H9 (cell line): Measurements from ENCODE around the gene SUN1. TPM values are rescaled to one million over a fixed set of nuclear protein-coding genes. Genes with fewer than 3 reads are reported as not detected.

Experiments
- DNase-seq: peaks from one replicate; pipeline ENCODE4 v3.0.0-alpha.2; 2017
- H2AFZ ChIP-seq: one replicate; pipeline ENCODE4 v1.6.1; 2013; ENCODE audit warnings: mild to moderate bottlenecking, low read length, control low read depth, moderate library complexity
- H2AK5ac ChIP-seq: 2 replicates; pipeline ENCODE4 v1.6.1; 2013; ENCODE audit warnings: low read length, control low read depth, mixed read lengths; ENCODE audit not compliant: insufficient read length
- H2BK120ac ChIP-seq: one replicate; pipeline ENCODE4 v1.6.1; 2013; ENCODE audit warnings: low read depth, mild to moderate bottlenecking, low read length, control low read depth, inconsistent platforms; ENCODE audit not compliant: poor library complexity, severe bottlenecking
- H2BK12ac ChIP-seq: 2 replicates; pipeline ENCODE4 v1.6.1; 2013; ENCODE audit warnings: low read length, control low read depth, mixed read lengths, low read depth; ENCODE audit not compliant: insufficient read length
- H2BK15ac ChIP-seq: 2 replicates; pipeline ENCODE4 v1.6.1; 2013; ENCODE audit warnings: low read depth, low read length, control low read depth
- H2BK20ac ChIP-seq: one replicate; pipeline ENCODE4 v1.6.1; 2013; ENCODE audit warnings: low read depth, mild to moderate bottlenecking, low read length, control low read depth, inconsistent platforms; ENCODE audit not compliant: poor library complexity, severe bottlenecking
- H2BK5ac ChIP-seq: 2 replicates; pipeline ENCODE4 v1.6.1; 2013; ENCODE audit warnings: low read length, control low read depth, mixed read lengths; ENCODE audit not compliant: insufficient read length
- H3K14ac ChIP-seq: 2 replicates; pipeline ENCODE4 v1.6.1; 2013; ENCODE audit warnings: low read length, control low read depth; ENCODE audit not compliant: insufficient read depth
- H3K18ac ChIP-seq: 2 replicates; pipeline ENCODE4 v1.6.1; 2013; ENCODE audit warnings: low read depth, mild to moderate bottlenecking, mixed read lengths, low read length, control low read depth; ENCODE audit not compliant: insufficient read length
- H3K23ac ChIP-seq: 2 replicates; pipeline ENCODE4 v1.6.1; 2013; ENCODE audit warnings: low read length, control low read depth, mixed read lengths, low read depth; ENCODE audit not compliant: insufficient read length
- H3K23me2 ChIP-seq: 2 replicates; pipeline ENCODE4 v1.6.1; 2013; ENCODE audit warnings: low read depth, mild to moderate bottlenecking, mixed read lengths, low read length, control low read depth; ENCODE audit not compliant: insufficient read length, poor library complexity, severe bottlenecking
- H3K27ac ChIP-seq: 2 replicates; pipeline ENCODE4 v1.5.1; 2013; ENCODE audit warnings: low read length, control low read depth, mixed read lengths, low read depth; ENCODE audit not compliant: insufficient read length
- H3K27me3 ChIP-seq: 2 replicates; pipeline ENCODE4 v1.6.1; 2013; ENCODE audit warnings: low read length, control low read depth, inconsistent platforms; ENCODE audit not compliant: insufficient read depth
- H3K4ac ChIP-seq: 2 replicates; pipeline ENCODE4 v1.6.1; 2013; ENCODE audit warnings: low read depth, mild to moderate bottlenecking, control low read depth, inconsistent platforms, low read length, moderate library complexity
- H3K4me1 ChIP-seq: 2 replicates; pipeline ENCODE4 v1.6.1; 2013; ENCODE audit warnings: low read length, control low read depth, inconsistent platforms; ENCODE audit not compliant: insufficient read depth
- H3K4me2 ChIP-seq: 2 replicates; pipeline ENCODE4 v1.6.1; 2013; ENCODE audit warnings: low read length, control low read depth, mixed read lengths; ENCODE audit not compliant: insufficient read length, insufficient read depth
- H3K56ac ChIP-seq: 2 replicates; pipeline ENCODE4 v1.6.1; 2013; ENCODE audit warnings: low read depth, mild to moderate bottlenecking, mixed read lengths, low read length, control low read depth; ENCODE audit not compliant: insufficient read length
- H3K79me1 ChIP-seq: 2 replicates; pipeline ENCODE4 v1.6.1; 2013; ENCODE audit warnings: low read depth, mild to moderate bottlenecking, moderate library complexity, low read length, control low read depth, inconsistent platforms; ENCODE audit not compliant: insufficient read depth, poor library complexity, severe bottlenecking
- H3K79me2 ChIP-seq: 2 replicates; pipeline ENCODE4 v1.6.1; 2013; ENCODE audit warnings: low read length, control low read depth, inconsistent platforms; ENCODE audit not compliant: insufficient read depth
- H3K9ac ChIP-seq: 2 replicates; pipeline ENCODE4 v1.6.1; 2013; ENCODE audit warnings: low read length, control low read depth, mixed read lengths; ENCODE audit not compliant: insufficient read length; ENCODE audit errors: extremely low read depth
- H3K9me3 ChIP-seq: one replicate; pipeline ENCODE4 v1.6.1; 2013; ENCODE audit warnings: low read depth, low read length, inconsistent platforms; ENCODE audit not compliant: control insufficient read depth
- H3T11ph ChIP-seq: one replicate; pipeline ENCODE4 v1.6.1; 2013; ENCODE audit warnings: mild to moderate bottlenecking, low read length, control low read depth, inconsistent platforms
- H4K20me1 ChIP-seq: one replicate; pipeline ENCODE4 v1.6.1; 2013; ENCODE audit not compliant: control insufficient read depth, insufficient read length, insufficient read depth
- H4K5ac ChIP-seq: 2 replicates; pipeline ENCODE4 v1.6.1; 2013; ENCODE audit warnings: low read depth, mild to moderate bottlenecking, mixed read lengths, low read length, control low read depth; ENCODE audit not compliant: insufficient read length
- H4K8ac ChIP-seq: replicated peaks from 2 replicates; pipeline ENCODE4 v1.6.1; 2013; ENCODE audit warnings: low read length, control low read depth, mixed read lengths, low read depth; ENCODE audit not compliant: insufficient read length
- H4K91ac ChIP-seq: 2 replicates; pipeline ENCODE4 v1.6.1; 2013; ENCODE audit warnings: low read depth, mild to moderate bottlenecking, moderate library complexity, mixed read lengths, low read length, control low read depth; ENCODE audit not compliant: insufficient read length
- H3K27ac Mint-ChIP-seq, 3 experiments: 2 replicates in 2 of 3; 3 replicates in 1 of 3; pipeline ENCODE4 v1.8.0; 2020 to 2021; ENCODE audit warnings: mixed read lengths in 3 of 3, mild to moderate bottlenecking in 1 of 3, moderate library complexity in 1 of 3
- H3K27me3 Mint-ChIP-seq: 2 replicates; pipeline ENCODE4 v1.8.0; 2021; ENCODE audit warnings: low read depth, mild to moderate bottlenecking, moderate library complexity, mixed read lengths
- H3K36me3 Mint-ChIP-seq, 3 experiments: 2 replicates in 2 of 3; 3 replicates in 1 of 3; pipeline ENCODE4 v1.8.0; 2020 to 2021; ENCODE audit warnings: low read depth in 3 of 3, mixed read lengths in 3 of 3; ENCODE audit not compliant: insufficient read depth in 1 of 3
- H3K4me1 Mint-ChIP-seq, 2 experiments: 2 replicates each; pipeline ENCODE4 v1.8.0; 2020; ENCODE audit warnings: mixed read lengths in 2 of 2
- H3K4me3 Mint-ChIP-seq, 2 experiments: 2 replicates in 1 of 2; 3 replicates in 1 of 2; pipeline ENCODE4 v1.8.0; 2020 to 2021; ENCODE audit warnings: mild to moderate bottlenecking in 2 of 2, mixed read lengths in 2 of 2, moderate library complexity in 1 of 2
- H3K9me3 Mint-ChIP-seq, 2 experiments: 2 replicates in 1 of 2; 3 replicates in 1 of 2; pipeline ENCODE4 v1.8.0; 2020; ENCODE audit warnings: mild to moderate bottlenecking in 2 of 2, mixed read lengths in 2 of 2, moderate library complexity in 1 of 2
- CTCF ChIP-seq: fragments of 200-600 bp; sonication (generic); conservative IDR thresholded peaks from 3 replicates; pipeline ENCODE4 v1.8.0; 2021; ENCODE audit warnings: antibody characterized with exemption, mild to moderate bottlenecking
- WGBS: extraction: QIAGEN DNeasy Blood & Tissue Kit; methylation state at CpG from one replicate; pipeline ENCODE4 v1.1.7; 2013; ENCODE audit warnings: missing lambda C conversion rate, low lambda C conversion rate, mixed read lengths; ENCODE audit not compliant: insufficient read length; ENCODE audit errors: extremely low coverage; 5-methylcytosine and 5-hydroxymethylcytosine counted together
- total RNA-seq: library from RNA; stranded (reverse); gene quantifications from 2 replicates; pipeline ENCODE4 v1.2.1, GENCODE V29; 2021

Gene SUN1
- total RNA-seq, 1 experiment from 2014 or later: 118 TPM

- H3K14ac ChIP-seq: no peak overlapping the region
- Mint-ChIP-seq H3K36me3 (peaks cover 62 to 85% (median 74%) of the 10 kb centered on the region in 3 experiments), H3K27me3 (no peaks in the 10 kb centered on the region), H3K4me3 (no peak overlapping the region), H3K27ac (no peak overlapping the region), H3K9me3 (peaks cover 1 to 2% of the 10 kb centered on the region in 2 experiments; a peak in 3 of 5 replicates), H3K4me1 (peaks cover 0 to 4% of the 10 kb centered on the region in 2 experiments; a peak in 1 of 4 replicates)
- no peak overlapping the region for H2BK120ac ChIP-seq
- TF ChIP-seq CTCF: no peak
- no peaks in the 10 kb centered on the region for H4K20me1 ChIP-seq
- H3K4me2 ChIP-seq: no peak overlapping the region
- H3K9me3 ChIP-seq: no peaks in the 10 kb centered on the region
- no peak overlapping the region for H3K23ac ChIP-seq
- no peaks in the 10 kb centered on the region; the same call in 1 of the 2 replicates for H3K79me2 ChIP-seq
- no peak overlapping the region for H3K27ac ChIP-seq
- DNase-seq: no peak
- no peak overlapping the region for H2BK5ac ChIP-seq
- H3K9ac ChIP-seq: no peak overlapping the region
- no peaks in the 10 kb centered on the region for H3K79me1 ChIP-seq
- H3K4ac ChIP-seq: no peak overlapping the region
- H2AK5ac ChIP-seq: no peak overlapping the region
- H3K27me3 ChIP-seq: no peaks in the 10 kb centered on the region
- no peak overlapping the region for H2BK15ac ChIP-seq
- H3K56ac ChIP-seq: no peak overlapping the region
- no peak overlapping the region for H2BK12ac ChIP-seq
- H4K8ac ChIP-seq: no peak overlapping the region
- no peaks in the 10 kb centered on the region for H3K4me1 ChIP-seq
- no peak overlapping the region for H3K18ac ChIP-seq
- H2AFZ ChIP-seq: no peak overlapping the region
- no peak overlapping the region for H2BK20ac ChIP-seq
- H4K5ac ChIP-seq: no peak overlapping the region
- no peaks in the 10 kb centered on the region for H3K23me2 ChIP-seq
- H4K91ac ChIP-seq: no peak overlapping the region
- H3T11ph ChIP-seq: no peak overlapping the region
- WGBS: no CpG with 5 or more reads among the region's 17 CpGs
These were observed 11.0 kb downstream of the SUN1 start for GRCh38 chr7:843230-843629.
